Globus pallidus (tissue), 1 donor: Measurements from ENCODE around the gene ADGRV1.
A peak's percentile ranks its signal among the peaks of the same experiment; 100 is the strongest.

Experiments used
- DNase-seq: peaks from one replicate; pipeline ENCODE4 v3.0.0-alpha.2; 2015; ENCODE audit warnings: low spot score

The ADGRV1 gene, protein sequence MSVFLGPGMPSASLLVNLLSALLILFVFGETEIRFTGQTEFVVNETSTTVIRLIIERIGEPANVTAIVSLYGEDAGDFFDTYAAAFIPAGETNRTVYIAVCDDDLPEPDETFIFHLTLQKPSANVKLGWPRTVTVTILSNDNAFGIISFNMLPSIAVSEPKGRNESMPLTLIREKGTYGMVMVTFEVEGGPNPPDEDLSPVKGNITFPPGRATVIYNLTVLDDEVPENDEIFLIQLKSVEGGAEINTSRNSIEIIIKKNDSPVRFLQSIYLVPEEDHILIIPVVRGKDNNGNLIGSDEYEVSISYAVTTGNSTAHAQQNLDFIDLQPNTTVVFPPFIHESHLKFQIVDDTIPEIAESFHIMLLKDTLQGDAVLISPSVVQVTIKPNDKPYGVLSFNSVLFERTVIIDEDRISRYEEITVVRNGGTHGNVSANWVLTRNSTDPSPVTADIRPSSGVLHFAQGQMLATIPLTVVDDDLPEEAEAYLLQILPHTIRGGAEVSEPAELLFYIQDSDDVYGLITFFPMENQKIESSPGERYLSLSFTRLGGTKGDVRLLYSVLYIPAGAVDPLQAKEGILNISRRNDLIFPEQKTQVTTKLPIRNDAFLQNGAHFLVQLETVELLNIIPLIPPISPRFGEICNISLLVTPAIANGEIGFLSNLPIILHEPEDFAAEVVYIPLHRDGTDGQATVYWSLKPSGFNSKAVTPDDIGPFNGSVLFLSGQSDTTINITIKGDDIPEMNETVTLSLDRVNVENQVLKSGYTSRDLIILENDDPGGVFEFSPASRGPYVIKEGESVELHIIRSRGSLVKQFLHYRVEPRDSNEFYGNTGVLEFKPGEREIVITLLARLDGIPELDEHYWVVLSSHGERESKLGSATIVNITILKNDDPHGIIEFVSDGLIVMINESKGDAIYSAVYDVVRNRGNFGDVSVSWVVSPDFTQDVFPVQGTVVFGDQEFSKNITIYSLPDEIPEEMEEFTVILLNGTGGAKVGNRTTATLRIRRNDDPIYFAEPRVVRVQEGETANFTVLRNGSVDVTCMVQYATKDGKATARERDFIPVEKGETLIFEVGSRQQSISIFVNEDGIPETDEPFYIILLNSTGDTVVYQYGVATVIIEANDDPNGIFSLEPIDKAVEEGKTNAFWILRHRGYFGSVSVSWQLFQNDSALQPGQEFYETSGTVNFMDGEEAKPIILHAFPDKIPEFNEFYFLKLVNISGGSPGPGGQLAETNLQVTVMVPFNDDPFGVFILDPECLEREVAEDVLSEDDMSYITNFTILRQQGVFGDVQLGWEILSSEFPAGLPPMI (N-terminal part only)

DNA sequence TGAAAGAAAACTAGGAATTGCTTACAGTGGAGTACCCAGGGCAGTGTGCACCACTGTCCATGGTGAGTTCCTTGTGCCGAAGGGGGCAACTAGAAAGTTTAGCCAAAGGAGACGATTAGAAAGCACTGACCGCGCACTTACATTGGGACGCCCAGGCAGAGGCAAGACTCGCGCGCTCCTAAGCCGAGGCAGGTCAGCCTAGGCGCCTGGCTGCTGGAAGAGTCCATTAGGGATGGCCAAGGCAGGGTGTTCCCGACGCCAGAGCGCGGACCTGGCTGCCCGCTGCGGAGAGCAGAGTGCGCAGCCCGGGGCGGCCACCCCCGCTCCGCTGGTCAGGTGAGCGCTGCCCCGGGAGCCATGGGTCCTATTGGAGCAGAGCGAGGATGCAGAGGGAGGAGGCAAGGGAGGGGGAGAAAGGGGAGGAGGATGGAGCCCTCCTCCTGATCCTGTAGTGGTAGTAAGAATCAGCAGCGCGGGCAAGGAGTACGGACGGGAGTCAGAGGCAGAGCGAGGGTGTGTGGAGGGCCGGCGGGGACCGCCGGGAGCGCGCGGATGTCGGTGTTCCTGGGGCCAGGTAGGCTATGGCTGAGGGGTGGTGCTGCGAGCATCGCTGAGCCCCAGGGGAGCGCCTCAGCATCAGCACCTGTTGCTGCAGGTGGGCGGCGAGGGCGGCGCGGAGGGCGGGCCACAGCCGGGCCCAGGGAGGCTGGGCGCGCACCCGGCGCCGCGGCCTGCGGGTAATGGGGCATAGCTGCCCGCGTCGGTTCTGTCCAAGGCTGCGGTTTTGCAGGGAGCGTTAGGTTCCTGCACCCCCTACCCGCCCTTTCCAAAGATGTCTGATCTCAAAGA is at the start of gene ADGRV1:
TSS of gene ADGRV1 (plus strand) at position 454 of the 849 bp plus-strand sequence. CDS start at position 553, 99 bp downstream.
- DNase-seq: peak; percentile 55

DNA sequence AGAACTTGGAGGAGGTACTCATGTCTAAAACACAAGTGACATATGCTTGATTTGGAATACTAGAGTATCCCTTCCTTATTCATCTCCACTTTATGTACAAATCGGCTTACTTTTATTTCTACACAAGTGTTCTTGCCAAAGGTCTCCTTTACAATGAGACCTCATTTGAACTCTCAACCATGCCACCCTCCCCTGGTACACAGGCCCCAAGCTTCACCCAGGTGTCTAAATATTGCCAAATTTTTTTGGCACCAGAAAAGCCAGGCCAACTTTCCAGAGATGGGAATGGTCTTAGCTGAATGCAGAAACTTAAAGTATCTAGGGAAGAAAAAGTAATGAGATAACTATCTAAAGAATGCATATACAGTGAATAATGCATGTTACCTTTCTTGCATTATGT is 48.2 kb upstream of the ADGRV1 start:
- DNase-seq: no peak

DNA sequence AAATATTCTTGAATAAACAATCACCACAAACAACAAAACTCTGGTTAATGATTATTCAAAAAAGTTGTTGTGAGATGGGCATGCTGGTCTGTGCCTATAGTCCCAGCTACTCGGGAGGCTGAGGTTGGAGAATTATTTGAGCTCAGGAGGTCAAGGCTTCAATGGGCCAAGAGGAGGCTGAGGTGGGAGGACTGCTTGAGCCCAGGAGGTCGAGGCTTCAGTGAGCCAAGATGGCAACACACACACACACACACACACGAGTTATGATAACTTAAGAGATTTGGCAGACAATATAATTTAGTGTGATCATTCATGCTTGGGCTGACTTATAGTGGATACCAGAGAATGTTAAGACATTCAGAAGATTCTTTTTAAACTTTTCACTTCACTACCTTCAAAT is 44.1 kb upstream of the ADGRV1 start:
- DNase-seq: no peak

DNA sequence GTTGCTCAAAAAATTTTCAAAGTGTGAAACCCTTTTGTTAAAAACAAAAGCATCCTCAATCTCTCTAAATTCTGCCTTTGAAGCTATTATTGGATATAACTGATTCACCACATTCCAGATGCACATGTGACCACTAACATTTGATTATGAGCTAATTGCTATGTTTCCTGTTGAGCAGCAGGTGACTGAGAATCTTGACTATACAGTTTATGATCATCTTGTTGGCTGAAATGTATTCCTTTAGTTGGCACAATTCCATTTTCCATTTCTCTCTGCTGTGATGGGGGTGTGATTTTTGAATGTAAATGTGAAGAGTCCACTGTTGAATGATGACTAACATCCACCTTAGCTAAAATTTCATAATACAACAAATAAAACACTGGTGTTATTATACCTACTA is 39.9 kb upstream of the ADGRV1 start:
- DNase-seq: no peak

DNA sequence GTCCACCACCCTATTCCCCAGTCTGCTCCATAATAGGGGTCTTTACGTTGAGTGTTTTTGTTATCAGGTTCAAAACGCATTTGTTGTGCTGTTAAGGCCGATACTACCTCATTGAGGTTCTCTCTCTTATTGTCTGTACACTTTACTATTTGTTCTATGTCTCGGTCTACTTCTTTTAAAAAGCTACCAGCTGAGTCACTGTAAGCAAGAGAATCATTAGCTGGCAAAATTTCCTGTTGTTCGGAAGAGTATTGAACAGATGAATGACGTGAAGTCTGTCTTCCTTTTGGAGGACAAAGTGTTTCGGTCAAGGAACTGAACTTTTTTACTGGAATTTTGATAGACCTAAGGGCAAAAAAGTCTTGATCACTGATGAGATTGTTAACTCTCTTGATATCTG is 39.5 kb upstream of the ADGRV1 start:
- no peak for DNase-seq

DNA sequence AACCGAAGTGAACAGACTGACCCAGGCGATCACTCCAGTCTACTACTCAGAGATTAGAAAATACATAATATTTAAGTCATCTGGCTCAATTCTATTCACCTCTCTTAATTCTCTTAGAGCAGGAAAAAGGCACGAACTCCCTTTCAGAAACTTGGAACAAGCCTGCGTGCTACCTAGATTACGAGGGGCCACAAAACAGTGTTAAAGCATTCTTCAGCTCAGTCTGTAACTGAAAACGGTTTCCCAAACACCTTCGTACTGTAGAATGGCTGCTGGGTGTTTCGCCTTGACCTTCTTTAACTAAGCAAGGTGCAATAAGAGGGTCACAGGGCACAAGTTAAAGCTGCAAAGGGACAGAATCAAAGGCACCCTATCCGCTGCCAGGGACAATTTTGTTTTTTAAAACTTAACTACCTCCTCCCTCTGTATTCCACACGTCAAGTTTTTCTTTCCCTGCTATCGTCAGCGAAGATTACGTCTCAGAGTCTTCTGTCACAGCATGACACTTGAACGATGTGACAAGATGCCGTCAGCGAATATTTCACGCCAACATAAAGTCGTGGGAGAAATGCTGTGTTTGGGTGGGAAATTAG is 29.9 kb upstream of the ADGRV1 start:
- no peak for DNase-seq

DNA sequence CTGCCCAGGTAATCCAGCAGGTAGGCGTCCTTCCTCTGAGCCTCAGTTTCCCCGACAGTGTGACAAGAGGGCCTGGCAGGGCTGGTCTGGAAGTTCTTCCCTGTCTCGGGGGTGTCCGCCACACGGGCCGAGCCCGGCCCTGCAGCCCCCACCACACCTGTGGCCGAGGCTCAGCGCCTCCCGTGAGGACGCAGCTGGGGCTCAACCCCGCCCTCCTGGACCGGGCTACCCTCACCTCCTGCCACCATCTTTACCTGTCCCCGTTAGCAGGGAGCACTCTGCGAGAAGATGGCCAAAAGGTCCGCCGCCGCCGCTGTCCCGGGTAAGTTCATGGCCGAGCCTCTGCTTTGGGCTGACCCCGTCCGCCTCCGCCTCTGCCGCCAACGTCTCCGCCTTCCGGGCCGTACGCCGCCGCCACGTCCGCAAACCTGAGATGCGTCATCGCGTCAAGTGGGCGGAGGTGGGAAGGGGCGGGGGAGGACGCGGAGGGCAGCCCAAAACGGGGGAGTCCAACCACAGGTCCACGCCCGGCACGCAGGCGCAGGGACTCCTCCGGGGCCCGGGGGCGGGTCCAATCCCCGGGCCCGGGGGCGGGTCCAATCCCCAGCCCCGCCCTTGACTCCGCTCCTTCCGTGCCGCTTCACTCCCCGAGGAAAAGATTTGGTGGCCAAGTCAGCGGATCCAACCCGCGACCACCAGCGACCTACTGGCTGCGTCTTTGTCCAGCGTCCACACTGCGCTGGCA is 29.2 kb upstream of the ADGRV1 start, which contains the start of gene LYSMD3:
TSS of gene LYSMD3 (minus strand) at position 391 of the 745 bp plus-strand sequence. CDS start 4,295 bp downstream, outside the sequence.
- DNase-seq: peak; percentile 95

DNA sequence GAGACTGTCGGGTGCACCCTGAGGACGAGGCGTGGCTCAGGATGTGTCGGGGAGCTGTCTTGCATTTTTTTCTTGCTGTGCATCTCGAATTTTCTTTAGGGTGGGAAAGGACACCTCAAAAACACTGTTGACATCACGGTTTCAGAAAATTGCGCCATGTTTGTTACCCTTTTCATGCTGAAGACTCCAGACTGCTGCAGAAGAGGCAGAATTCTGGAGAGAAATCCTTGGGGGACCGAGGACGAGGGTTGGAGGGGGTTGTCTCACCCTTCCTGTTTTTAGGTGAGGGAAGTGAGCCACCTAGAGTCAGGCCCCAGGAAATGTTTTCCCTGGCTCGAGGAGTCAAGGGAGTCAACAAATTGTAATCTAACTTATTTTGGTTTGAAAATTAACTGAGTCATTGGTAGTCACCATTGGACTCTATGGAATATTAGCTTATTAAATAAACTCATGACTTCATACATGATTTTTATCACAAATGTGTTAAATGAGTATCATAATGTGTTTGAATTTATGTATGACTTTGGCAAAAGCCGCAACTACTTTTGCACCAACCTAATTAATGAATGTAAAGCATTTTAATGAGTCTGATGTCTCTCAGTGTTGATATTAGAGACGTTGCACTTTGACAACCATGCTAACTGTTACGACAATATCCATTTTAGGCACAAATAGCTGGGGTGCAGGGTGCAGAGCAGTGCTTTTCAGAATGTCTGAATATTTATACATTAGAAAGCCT is 28.5 kb upstream of the ADGRV1 start:
- peak; percentile 85 for DNase-seq

DNA sequence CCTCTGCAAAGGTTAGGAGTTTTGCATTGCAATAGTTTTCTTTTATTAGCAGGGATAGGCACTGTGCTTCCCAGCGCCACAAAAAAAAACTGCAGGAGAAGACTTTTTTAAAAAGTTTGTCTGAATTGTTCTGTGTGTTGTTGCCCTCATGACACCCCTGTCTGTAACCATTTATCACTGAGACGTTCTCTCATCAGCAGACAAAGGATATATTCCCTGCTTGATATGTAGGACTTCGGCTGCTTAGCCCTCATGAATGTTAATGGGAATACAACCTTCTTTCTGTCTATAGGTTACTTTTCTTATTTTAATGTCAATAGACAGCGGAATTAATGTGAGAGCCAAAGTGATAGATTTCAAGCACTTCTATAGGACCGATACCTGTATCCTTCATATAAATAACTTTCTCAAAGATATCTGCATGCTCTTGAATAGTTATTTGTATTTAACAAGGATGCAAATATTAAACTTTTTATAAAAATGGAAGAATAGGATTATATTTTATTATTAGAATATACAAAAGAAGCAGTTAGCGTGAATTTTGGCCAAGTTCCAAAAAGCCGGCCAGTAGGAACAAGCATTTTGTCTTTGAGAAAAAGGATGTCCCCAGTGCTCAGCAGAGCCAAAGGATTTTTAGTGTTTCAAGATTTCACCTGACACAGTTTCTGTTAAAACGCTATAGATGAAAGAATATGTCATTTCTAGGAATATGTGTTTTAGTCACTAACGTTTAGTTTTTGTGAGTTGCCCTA is 27.7 kb upstream of the ADGRV1 start:
- DNase-seq: no peak

DNA sequence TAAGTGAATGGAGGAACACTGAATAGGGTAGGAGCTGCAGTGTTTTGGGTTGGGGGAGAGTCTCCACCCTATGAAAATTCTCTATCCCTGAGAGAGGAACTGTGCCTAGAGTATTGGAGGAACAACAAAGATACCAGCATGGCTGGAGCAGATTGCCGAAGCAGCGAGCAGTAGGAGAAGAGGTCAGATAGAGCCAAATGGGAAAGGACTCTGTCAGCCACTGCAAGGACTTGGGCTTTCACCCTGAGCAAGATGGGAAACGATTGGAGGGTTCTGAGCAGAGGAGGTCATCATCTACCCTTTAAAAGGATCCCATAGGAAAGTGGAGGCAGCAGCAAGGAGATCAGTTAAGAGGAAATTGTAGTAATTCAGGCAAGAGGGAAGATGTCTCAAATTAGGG is 24.8 kb upstream of the ADGRV1 start:
- no peak for DNase-seq

DNA sequence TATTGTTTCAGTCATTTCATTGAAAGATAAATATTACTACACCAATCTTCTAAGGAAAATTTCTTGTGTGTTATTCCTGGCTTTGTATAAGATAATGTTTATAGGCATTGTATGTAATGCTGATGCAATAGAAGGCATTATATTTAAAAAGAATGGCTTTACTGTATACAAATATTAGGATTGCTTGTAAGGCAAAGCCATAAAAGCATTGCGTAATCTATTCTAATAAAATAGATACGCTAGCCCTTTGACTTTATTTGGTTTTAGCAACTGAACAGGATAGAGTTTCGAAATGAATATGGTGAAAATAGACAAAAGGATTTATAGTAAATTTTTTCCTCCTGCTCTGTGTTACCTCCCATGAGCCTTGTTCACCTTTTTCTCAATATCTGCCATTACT is 23.7 kb upstream of the ADGRV1 start:
- no peak for DNase-seq

DNA sequence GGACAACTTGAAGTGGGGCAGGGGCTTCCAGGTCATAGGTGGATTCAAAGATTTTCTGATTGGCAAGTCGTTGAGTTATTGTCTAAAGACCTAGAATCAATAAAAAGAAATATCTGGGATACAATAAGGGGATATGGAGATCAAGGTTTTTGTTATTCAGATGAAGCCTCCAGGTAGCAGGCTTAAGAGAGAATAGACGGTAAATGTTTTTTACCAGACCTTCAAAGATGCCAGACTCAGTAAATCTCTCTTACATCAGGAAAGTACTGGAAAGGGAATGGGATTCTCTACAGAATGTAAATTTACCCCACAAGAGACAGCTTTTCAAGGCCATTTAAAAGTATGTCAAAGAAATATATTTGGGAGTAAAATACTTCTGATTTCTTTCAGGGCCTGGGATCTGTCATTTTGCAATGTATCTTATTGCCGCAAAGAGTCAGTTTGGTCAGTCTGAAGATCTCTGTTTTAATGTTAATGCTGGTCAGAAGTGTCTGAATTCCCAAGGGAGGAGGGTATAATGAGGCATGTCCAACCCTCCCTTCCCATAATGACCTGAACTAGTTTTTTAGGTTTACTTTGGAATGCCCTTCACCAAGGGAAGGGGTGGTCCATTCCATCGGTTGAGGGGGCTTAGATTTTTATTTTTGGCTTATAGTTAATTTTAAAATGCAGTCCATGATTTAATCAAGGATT is 15.6 kb upstream of the ADGRV1 start:
- no peak for DNase-seq

DNA sequence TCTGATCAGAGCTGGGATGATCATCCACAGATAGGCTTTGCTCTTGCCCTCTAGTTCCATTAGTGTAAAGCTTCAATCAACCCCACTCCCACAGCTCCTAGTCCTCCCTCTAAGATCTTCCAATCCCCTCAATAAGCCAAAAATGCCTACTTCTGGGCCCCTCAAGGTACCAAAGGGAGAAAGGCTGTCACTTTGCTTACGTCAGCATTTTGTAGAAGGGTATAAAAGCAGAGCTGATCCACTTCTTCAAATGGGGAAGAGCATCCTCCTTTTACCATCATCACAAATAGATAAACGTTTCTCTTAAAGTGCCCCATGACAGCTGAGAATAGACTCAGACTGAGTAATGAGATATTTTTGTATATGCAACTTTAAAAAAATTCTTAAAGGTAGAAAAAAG is 13.1 kb upstream of the ADGRV1 start:
- DNase-seq: no peak

DNA sequence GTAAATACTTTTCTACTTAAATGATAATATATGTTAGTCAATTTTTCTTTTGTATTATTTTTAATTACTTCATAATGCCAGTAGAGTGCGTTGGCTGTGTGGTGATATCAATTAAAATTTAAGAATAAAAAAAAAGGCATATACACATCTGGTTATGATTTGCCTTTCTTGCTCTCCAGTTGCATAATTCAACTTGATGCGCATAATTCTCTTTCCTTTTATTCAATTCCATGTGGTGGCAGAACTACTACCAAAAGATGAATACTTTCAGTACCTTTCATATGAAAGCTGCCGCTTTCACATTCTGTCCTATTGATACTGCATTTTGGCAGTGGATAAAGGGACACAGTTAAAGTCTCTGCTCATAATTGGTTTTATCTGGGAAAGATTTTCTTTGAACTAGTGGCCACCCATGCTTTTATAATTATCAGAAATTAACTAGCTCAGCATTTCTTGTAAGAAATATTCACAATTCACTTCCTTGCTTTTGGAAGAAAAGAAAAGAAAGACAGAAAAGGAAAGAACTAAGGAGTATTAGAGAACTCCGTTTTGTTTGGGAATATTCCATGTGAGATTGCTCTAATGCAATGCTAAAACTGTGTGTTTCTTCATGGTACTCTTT is 12.3 kb upstream of the ADGRV1 start:
- DNase-seq: no peak

DNA sequence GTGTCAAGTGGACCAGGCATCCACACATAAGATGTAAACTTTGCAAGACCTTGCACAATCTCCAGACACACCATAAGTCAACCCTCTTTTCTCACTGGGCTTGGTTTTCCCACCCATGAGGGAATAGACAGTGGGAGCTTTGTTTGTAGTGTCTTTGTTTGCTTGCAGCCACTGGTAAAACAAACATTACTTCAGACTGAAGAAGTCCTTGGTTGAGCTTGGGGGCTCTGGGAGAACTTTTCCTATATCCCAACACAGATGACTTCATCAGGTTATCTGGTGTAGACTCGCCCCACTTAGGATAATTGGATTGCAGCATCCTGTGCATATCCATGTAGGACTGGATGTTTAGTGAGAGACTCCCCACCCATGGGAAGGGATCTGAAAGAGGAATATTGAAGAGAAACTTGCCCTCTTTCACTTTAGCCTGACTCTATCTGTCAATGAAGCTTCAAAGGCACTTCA is 11.5 kb upstream of the ADGRV1 start:
- DNase-seq: no peak

DNA sequence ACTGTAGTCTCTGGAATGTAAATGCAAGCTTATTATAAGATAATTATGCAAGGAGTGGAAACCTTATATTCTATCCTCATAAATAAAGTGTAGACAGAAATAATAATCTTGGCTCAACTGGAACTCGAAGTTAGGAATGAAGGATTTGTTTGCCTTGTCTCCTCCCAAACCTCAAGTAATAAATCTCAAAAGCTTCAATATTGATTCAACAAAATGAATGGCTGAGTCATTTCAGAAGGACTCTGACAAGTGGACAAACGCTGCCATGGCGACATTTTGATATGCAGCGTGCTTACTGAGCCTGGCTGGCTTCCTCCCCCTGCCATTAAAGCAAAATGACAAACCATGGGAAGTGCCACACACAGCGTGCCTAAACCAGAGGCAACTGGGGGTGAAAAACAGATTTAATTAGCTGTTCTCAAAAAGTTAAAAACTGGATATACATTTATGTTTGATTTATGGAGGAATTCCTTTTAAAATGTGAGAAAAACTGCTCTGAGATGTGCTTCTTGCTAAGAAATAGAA is 10.5 kb upstream of the ADGRV1 start:
- DNase-seq: no peak

DNA sequence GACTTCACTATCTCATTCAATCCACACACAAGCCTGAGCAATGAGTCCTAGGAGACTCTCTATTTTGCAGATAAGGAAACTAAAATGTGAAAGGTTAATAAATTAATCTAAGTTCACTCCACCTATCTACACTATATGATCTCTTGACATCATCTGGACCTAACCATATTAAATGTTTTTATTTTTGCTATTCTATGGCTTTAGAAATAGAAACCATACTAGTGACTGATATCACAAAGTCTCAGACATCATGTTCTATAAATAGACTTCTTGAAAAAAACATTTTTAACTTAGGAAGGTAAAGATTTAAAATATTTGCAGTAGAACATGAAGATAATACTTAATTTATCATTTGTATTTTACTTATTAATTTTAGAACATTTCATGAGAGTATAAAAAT is 9.4 kb upstream of the ADGRV1 start:
- no peak for DNase-seq
